ENCODE measurements around the gene PLCG2. TPM values are rescaled to one million over a fixed set of nuclear protein-coding genes. Genes with fewer than 3 reads are reported as not detected.

Gene PLCG2
- total RNA-seq, 1 experiment from 2014 or later, result 3.5 TPM

GRCh38 chr16:81900014-81900413 lies 120.9 kb downstream of the PLCG2 start:
- H4K20me1 ChIP-seq (ENCODE audit: low read length), result no peaks in the 10 kb centered on the region
- no peak overlapping the region for H3K4me3 ChIP-seq (ENCODE audit: low read length)
- no peak overlapping the region for H3K4me2 ChIP-seq (ENCODE audit: low read length)
- DNase-seq, result no peak
- CTCF ChIA-PET, result no interaction called here
- BruUV-seq (replicated peaks), result no TSS peak
- H3K9me2 ChIP-seq (replicated peaks; ENCODE audit: low read length), result no peaks in the 10 kb centered on the region
- no peak overlapping the region for H2AFZ ChIP-seq (ENCODE audit: low read length)
- POLR2A ChIA-PET (ENCODE audit: unreplicated experiment), result no interaction called here
- no peak for ATAC-seq
- intact Hi-C loops (cut with micrococcal nuclease), result no loop called here
- TF ChIP-seq EZH2 (IDR thresholded peaks at IDR 0.05; ENCODE audit: low read length, unreplicated experiment), result no peak
- TF ChIP-seq EZH2phosphoT487 (IDR thresholded peaks at IDR 0.05; ENCODE audit: borderline replicate concordance, low read length), result no peak
- TF ChIP-seq CTCF (conservative IDR thresholded peaks at IDR 0.05; ENCODE audit: low read depth, low read length), result no peak
- H3K9me3 ChIP-seq (ENCODE audit: low read length), result no peaks in the 10 kb centered on the region
- H3K27ac ChIP-seq (ENCODE audit: low read length), result no peak overlapping the region
- no peak overlapping the region for H3K9ac ChIP-seq (ENCODE audit: low read length)
- H3K27me3 ChIP-seq (ENCODE audit: low read length), result no peaks in the 10 kb centered on the region
- H3F3A ChIP-seq (ENCODE audit: low read length, unreplicated experiment), result peaks cover 3% of the 10 kb centered on the region
- peaks cover 16% of the 10 kb centered on the region for H3K4me1 ChIP-seq (ENCODE audit: insufficient read depth, low read length)
- no peaks in the 10 kb centered on the region for H3K36me3 ChIP-seq (ENCODE audit: low read depth, low read length)
- no peaks in the 10 kb centered on the region for H3K79me2 ChIP-seq (ENCODE audit: low read length)

- DNase-seq, result no peak
- peaks cover 3% of the 10 kb centered on the region for H3F3A ChIP-seq (ENCODE audit: low read length, unreplicated experiment)
- CTCF ChIA-PET, result no interaction called here
Measured at GRCh38 chr16:81900456-81900855, 121.4 kb downstream of the PLCG2 start.

More at GRCh38 chr16:81900456-81900855, 121.4 kb downstream of the PLCG2 start:
- H3K4me3 ChIP-seq (ENCODE audit: low read length), result no peak overlapping the region
- TF ChIP-seq CTCF (conservative IDR thresholded peaks at IDR 0.05; ENCODE audit: low read depth, low read length), result no peak
- TF ChIP-seq EZH2phosphoT487 (IDR thresholded peaks at IDR 0.05; ENCODE audit: borderline replicate concordance, low read length), result no peak
- no peak for TF ChIP-seq EZH2 (IDR thresholded peaks at IDR 0.05; ENCODE audit: low read length, unreplicated experiment)
- no peak overlapping the region for H3K9ac ChIP-seq (ENCODE audit: low read length)
- H3K36me3 ChIP-seq (ENCODE audit: low read depth, low read length), result no peaks in the 10 kb centered on the region
- intact Hi-C loops (cut with micrococcal nuclease), result no loop called here
- H3K4me1 ChIP-seq (ENCODE audit: insufficient read depth, low read length), result peaks cover 16% of the 10 kb centered on the region
- no peaks in the 10 kb centered on the region for H3K79me2 ChIP-seq (ENCODE audit: low read length)
- ATAC-seq, result no peak
- H3K9me2 ChIP-seq (replicated peaks; ENCODE audit: low read length), result no peaks in the 10 kb centered on the region
- no peaks in the 10 kb centered on the region for H3K9me3 ChIP-seq (ENCODE audit: low read length)
- POLR2A ChIA-PET (ENCODE audit: unreplicated experiment), result no interaction called here
- H3K27me3 ChIP-seq (ENCODE audit: low read length), result no peaks in the 10 kb centered on the region
- no peak overlapping the region for H2AFZ ChIP-seq (ENCODE audit: low read length)
- H3K4me2 ChIP-seq (ENCODE audit: low read length), result no peak overlapping the region
- no TSS peak for BruUV-seq (replicated peaks)
- H3K27ac ChIP-seq (ENCODE audit: low read length), result no peak overlapping the region
- H4K20me1 ChIP-seq (ENCODE audit: low read length), result no peaks in the 10 kb centered on the region
